Prostate gland (tissue), 2 donors: ENCODE data around the gene BTF3.

Experiments used
- POLR2A ChIP-seq: fragments of 450-650 bp; IDR thresholded peaks from one replicate; pipeline ENCODE4 v1.6.1; 2016; ENCODE audit warnings: antibody characterized with exemption, mild to moderate bottlenecking
- POLR2AphosphoS5 ChIP-seq: sonication (generic); formaldehyde crosslinking; IDR thresholded peaks from one replicate; pipeline ENCODE4 v1.6.1; 2017; ENCODE audit warnings: antibody characterized with exemption
- TF ChIP-seq, protein P1 (sequence below), 4 experiments: fragments of 200-600 bp in 2 of 4; fragments of 450-650 bp in 2 of 4; sonication (generic) in 2 of 4; IDR thresholded peaks; 1 replicate in 3 of 4; 2 replicates in 1 of 4; pipeline ENCODE4 v1.5.1; 2016 to 2019; ENCODE audit warnings: antibody characterized with exemption in 4 of 4, mild to moderate bottlenecking in 2 of 4, moderate library complexity in 2 of 4

DNA sequence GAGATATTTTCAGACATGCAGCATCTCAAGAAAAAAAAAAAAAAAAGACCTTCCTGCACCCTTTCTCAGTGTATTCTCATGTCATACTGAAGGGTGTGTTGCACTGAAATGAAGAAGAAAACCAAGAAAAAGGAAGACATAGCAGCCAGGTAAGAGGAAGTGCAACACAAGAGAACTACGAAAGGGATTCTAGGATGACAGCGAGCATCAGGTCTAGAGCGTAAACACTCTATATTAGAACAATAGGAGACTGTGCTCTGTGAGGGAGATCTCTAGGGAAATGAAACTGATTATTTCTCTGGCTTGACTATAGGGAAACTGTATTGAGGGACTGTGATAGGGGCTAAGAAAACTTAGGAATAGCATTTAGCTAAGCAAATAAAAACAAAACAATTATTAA, 30.0 kb downstream of the BTF3 start:
- TF ChIP-seq, protein P1, sequence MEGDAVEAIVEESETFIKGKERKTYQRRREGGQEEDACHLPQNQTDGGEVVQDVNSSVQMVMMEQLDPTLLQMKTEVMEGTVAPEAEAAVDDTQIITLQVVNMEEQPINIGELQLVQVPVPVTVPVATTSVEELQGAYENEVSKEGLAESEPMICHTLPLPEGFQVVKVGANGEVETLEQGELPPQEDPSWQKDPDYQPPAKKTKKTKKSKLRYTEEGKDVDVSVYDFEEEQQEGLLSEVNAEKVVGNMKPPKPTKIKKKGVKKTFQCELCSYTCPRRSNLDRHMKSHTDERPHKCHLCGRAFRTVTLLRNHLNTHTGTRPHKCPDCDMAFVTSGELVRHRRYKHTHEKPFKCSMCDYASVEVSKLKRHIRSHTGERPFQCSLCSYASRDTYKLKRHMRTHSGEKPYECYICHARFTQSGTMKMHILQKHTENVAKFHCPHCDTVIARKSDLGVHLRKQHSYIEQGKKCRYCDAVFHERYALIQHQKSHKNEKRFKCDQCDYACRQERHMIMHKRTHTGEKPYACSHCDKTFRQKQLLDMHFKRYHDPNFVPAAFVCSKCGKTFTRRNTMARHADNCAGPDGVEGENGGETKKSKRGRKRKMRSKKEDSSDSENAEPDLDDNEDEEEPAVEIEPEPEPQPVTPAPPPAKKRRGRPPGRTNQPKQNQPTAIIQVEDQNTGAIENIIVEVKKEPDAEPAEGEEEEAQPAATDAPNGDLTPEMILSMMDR (IDR thresholded peaks at IDR 0.05), result no peak
- TF ChIP-seq POLR2A (no peak), POLR2AphosphoS5 (no peak)
